Retinal pigment epithelial cell (primary cell): ENCODE data around the gene KLRC2.
A peak's percentile ranks its signal among the peaks of the same experiment; 100 is the strongest.
"Not testable (repeated sequence)": the region's sequence is repeated elsewhere in the genome, so short reads cannot be mapped to it uniquely, and the experiment has no call there.

ENCODE experiments used
- DNase-seq: peaks from one replicate; pipeline ENCODE4 v3.0.0-alpha.2; 2010; ENCODE audit warnings: low read depth
- H3K4me3 ChIP-seq: 2 replicates; pipeline ENCODE4 v1.5.1; 2011; ENCODE audit warnings: mild to moderate bottlenecking, low read length, control low read depth, moderate library complexity
- CTCF ChIP-seq: conservative IDR thresholded peaks from 2 replicates; pipeline ENCODE4 v1.5.1; 2011; ENCODE audit warnings: low read depth, low read length, control low read depth, inconsistent platforms

KLRC2 gene

GRCh38 chr12:10395390-10395998 lies 40.3 kb downstream of the KLRC2 start:
- no peak for TF ChIP-seq CTCF
- H3K4me3 ChIP-seq, result no peak overlapping the region
- DNase-seq, result no peak

GRCh38 chr12:10394531-10395152 lies 41.2 kb downstream of the KLRC2 start:
- H3K4me3 ChIP-seq, DNase-seq: not testable (repeated sequence)

GRCh38 chr12:10393291-10393690 lies 42.5 kb downstream of the KLRC2 start:
- no peak for DNase-seq
- H3K4me3 ChIP-seq, result no peak overlapping the region
- TF ChIP-seq CTCF, result no peak

- no peak for TF ChIP-seq CTCF
- no peak overlapping the region for H3K4me3 ChIP-seq
- DNase-seq, result peak; percentile 94
Observed at GRCh38 chr12:10392394-10392930, 43.3 kb downstream of the KLRC2 start.

- not testable (repeated sequence) for H3K4me3 ChIP-seq, DNase-seq
Observed at GRCh38 chr12:10390991-10391390, 44.8 kb downstream of the KLRC2 start.

GRCh38 chr12:10389904-10390303 lies 45.9 kb downstream of the KLRC2 start, which contains the start of gene KLRK1:
Gene KLRK1, minus strand, starts transcription at chr12:10390041. Its CDS starts 1,231 bp downstream, at chr12:10388810.
- DNase-seq, result no peak
- H3K4me3 ChIP-seq, result no peak within 1 kb of the TSS
- TF ChIP-seq CTCF, result no peak

- DNase-seq, result no peak
- no peak for TF ChIP-seq CTCF
- no peak overlapping the region for H3K4me3 ChIP-seq
Observed at GRCh38 chr12:10388624-10389413, 47.0 kb downstream of the KLRC2 start.

GRCh38 chr12:10387498-10387897 lies 48.3 kb downstream of the KLRC2 start:
- H3K4me3 ChIP-seq, DNase-seq: not testable (repeated sequence)
